NB4 (cell line): ENCODE measurements around the gene NFS1.
"Not testable (repeated sequence)": the region's sequence is repeated elsewhere in the genome, so short reads cannot be mapped to it uniquely, and the experiment has no call there.

Source experiments
- CTCF ChIP-seq: IDR thresholded peaks from one replicate; pipeline ENCODE4 v1.5.1; 2012; ENCODE audit warnings: low read depth, low read length
- POLR2A ChIP-seq: IDR thresholded peaks from 2 replicates; pipeline ENCODE4 v1.6.1; 2011; ENCODE audit warnings: mild to moderate bottlenecking; ENCODE audit not compliant: insufficient read length; ENCODE audit errors: extremely low read depth

- not testable (repeated sequence) for TF ChIP-seq CTCF, POLR2A
Measured at GRCh38 chr20:35705894-35706293, 6.7 kb upstream of the NFS1 start.
